Measurements from ENCODE around the gene GAS2L2. TPM values are rescaled to one million over a fixed set of nuclear protein-coding genes. Genes with fewer than 3 reads are reported as not detected.
A peak's percentile ranks its signal among the peaks of the same experiment; 100 is the strongest.

GAS2L2 gene
- total RNA-seq, 1 experiment from 2014 or later: not detected

GRCh38 chr17:35796942-35797341 lies 43.9 kb upstream of the GAS2L2 start:
- no peak overlapping the region for H3K4me2 ChIP-seq (ENCODE audit: low read length)
- H3K27ac ChIP-seq (ENCODE audit: low read length): no peak overlapping the region
- H2AFZ ChIP-seq (ENCODE audit: low read length): no peak overlapping the region
- ChIA-PET CTCF (no interaction called here), POLR2A (ENCODE audit: unreplicated experiment) (no interaction called here)
- no peaks in the 10 kb centered on the region for H3K9me2 ChIP-seq (replicated peaks; ENCODE audit: low read length)
- H3F3A ChIP-seq (ENCODE audit: low read length, unreplicated experiment): no peaks in the 10 kb centered on the region
- H3K4me3 ChIP-seq (ENCODE audit: low read length): no peak overlapping the region
- H3K27me3 ChIP-seq (ENCODE audit: low read length): no peaks in the 10 kb centered on the region
- intact Hi-C loops (cut with micrococcal nuclease): no loop called here
- no peaks in the 10 kb centered on the region for H3K79me2 ChIP-seq (ENCODE audit: low read length)
- no TSS peak for BruUV-seq (replicated peaks)
- ATAC-seq (no peak), DNase-seq (no peak)
- peaks cover 10% of the 10 kb centered on the region; the same call in 1 of the 2 replicates for H3K4me1 ChIP-seq (ENCODE audit: insufficient read depth, low read length)
- no peak overlapping the region for H3K9ac ChIP-seq (ENCODE audit: low read length)
- no peak for TF ChIP-seq EZH2 (IDR thresholded peaks at IDR 0.05; ENCODE audit: low read length, unreplicated experiment)
- TF ChIP-seq EZH2phosphoT487 (IDR thresholded peaks at IDR 0.05; ENCODE audit: borderline replicate concordance, low read length): no peak
- TF ChIP-seq CTCF (conservative IDR thresholded peaks at IDR 0.05; ENCODE audit: low read depth, low read length): no peak
- no peaks in the 10 kb centered on the region for H4K20me1 ChIP-seq (ENCODE audit: low read length)
- H3K36me3 ChIP-seq (ENCODE audit: low read depth, low read length): no peaks in the 10 kb centered on the region
- H3K9me3 ChIP-seq (ENCODE audit: low read length): no peaks in the 10 kb centered on the region

GRCh38 chr17:35795871-35796265 lies 42.8 kb upstream of the GAS2L2 start:
- TF ChIP-seq EZH2 (IDR thresholded peaks at IDR 0.05; ENCODE audit: low read length, unreplicated experiment): no peak
- no peak for TF ChIP-seq CTCF (conservative IDR thresholded peaks at IDR 0.05; ENCODE audit: low read depth, low read length)
- no peak for TF ChIP-seq EZH2phosphoT487 (IDR thresholded peaks at IDR 0.05; ENCODE audit: borderline replicate concordance, low read length)
- ATAC-seq (no peak), DNase-seq (no peak)
- no peaks in the 10 kb centered on the region for H3K36me3 ChIP-seq (ENCODE audit: low read depth, low read length)
- intact Hi-C loops (cut with micrococcal nuclease): no loop called here
- BruUV-seq (replicated peaks): no TSS peak
- H4K20me1 ChIP-seq (ENCODE audit: low read length): no peaks in the 10 kb centered on the region
- H3K4me3 ChIP-seq (ENCODE audit: low read length): peak overlapping the region; percentile 67
- no peaks in the 10 kb centered on the region for H3F3A ChIP-seq (ENCODE audit: low read length, unreplicated experiment)
- ChIA-PET CTCF (no interaction called here), POLR2A (ENCODE audit: unreplicated experiment) (no interaction called here)
- H3K27me3 ChIP-seq (ENCODE audit: low read length): no peaks in the 10 kb centered on the region
- H3K79me2 ChIP-seq (ENCODE audit: low read length): no peaks in the 10 kb centered on the region
- H3K9ac ChIP-seq (ENCODE audit: low read length): no peak overlapping the region
- H3K9me3 ChIP-seq (ENCODE audit: low read length): no peaks in the 10 kb centered on the region
- H3K4me2 ChIP-seq (ENCODE audit: low read length): peak overlapping the region; percentile 88
- peaks cover 10% of the 10 kb centered on the region; the same call in 1 of the 2 replicates for H3K4me1 ChIP-seq (ENCODE audit: insufficient read depth, low read length)
- no peaks in the 10 kb centered on the region for H3K9me2 ChIP-seq (replicated peaks; ENCODE audit: low read length)
- peak overlapping the region; percentile 80 for H2AFZ ChIP-seq (ENCODE audit: low read length)
- H3K27ac ChIP-seq (ENCODE audit: low read length): no peak overlapping the region

GRCh38 chr17:35795007-35795870 lies 42.2 kb upstream of the GAS2L2 start, which contains the start of gene MMP28:
Gene MMP28 (minus strand): TSS chr17:35795641. CDS start chr17:35795377, 264 bp downstream.
- CTCF ChIA-PET: no interaction called here
- BruUV-seq (replicated peaks): no TSS peak
- no peaks in the 10 kb centered on the region for H3K9me2 ChIP-seq (replicated peaks; ENCODE audit: low read length)
- H2AFZ ChIP-seq (ENCODE audit: low read length): peak within 1 kb of the TSS; percentile 80
- H3K9me3 ChIP-seq (ENCODE audit: low read length): no peaks in the 10 kb centered on the region
- no peaks in the 10 kb centered on the region for H3K27me3 ChIP-seq (ENCODE audit: low read length)
- peak within 1 kb of the TSS; percentile 67 for H3K4me3 ChIP-seq (ENCODE audit: low read length)
- H3F3A ChIP-seq (ENCODE audit: low read length, unreplicated experiment): no peaks in the 10 kb centered on the region
- peaks cover 8% of the 10 kb centered on the region; the same call in 1 of the 2 replicates for H3K4me1 ChIP-seq (ENCODE audit: insufficient read depth, low read length)
- TF ChIP-seq EZH2 (IDR thresholded peaks at IDR 0.05; ENCODE audit: low read length, unreplicated experiment) (no peak), CTCF (conservative IDR thresholded peaks at IDR 0.05; ENCODE audit: low read depth, low read length) (no peak), EZH2phosphoT487 (IDR thresholded peaks at IDR 0.05; ENCODE audit: borderline replicate concordance, low read length) (no peak)
- H3K9ac ChIP-seq (ENCODE audit: low read length): no peak within 1 kb of the TSS
- no peak within 1 kb of the TSS for H3K27ac ChIP-seq (ENCODE audit: low read length)
- POLR2A ChIA-PET (ENCODE audit: unreplicated experiment): no interaction called here
- no peaks in the 10 kb centered on the region for H3K36me3 ChIP-seq (ENCODE audit: low read depth, low read length)
- ATAC-seq (peak; percentile 73), DNase-seq (peak; percentile 40)
- H3K79me2 ChIP-seq (ENCODE audit: low read length): no peaks in the 10 kb centered on the region
- intact Hi-C loops (cut with micrococcal nuclease): no loop called here
- peak within 1 kb of the TSS; percentile 88 for H3K4me2 ChIP-seq (ENCODE audit: low read length)
- no peaks in the 10 kb centered on the region for H4K20me1 ChIP-seq (ENCODE audit: low read length)
